Astrocyte of the spinal cord (primary cell): Measurements from ENCODE around the gene NREP.

ENCODE experiments used
- DNase-seq: peaks from one replicate; pipeline ENCODE4 v3.0.0; 2011; ENCODE audit warnings: low read depth, low spot score
- H3K4me3 ChIP-seq: 2 replicates; pipeline ENCODE4 v1.5.1; 2011; ENCODE audit warnings: low read depth, mild to moderate bottlenecking, low read length, moderate library complexity
- CTCF ChIP-seq: IDR thresholded peaks from 2 replicates; pipeline ENCODE4 v1.5.1; 2012; ENCODE audit warnings: low read depth, mild to moderate bottlenecking, low read length, inconsistent platforms
- in situ Hi-C: cut with HindIII; loops from 2 replicates; pipeline ENCODE4 v1.10.0; 2017; ENCODE audit warnings: low sequenced_read_pairs

The NREP gene

GRCh38 chr5:111679611-111680010 is 77.4 kb downstream of the NREP start:
- H3K4me3 ChIP-seq: no peak overlapping the region
- no peak for TF ChIP-seq CTCF
- DNase-seq: no peak
- in situ Hi-C loops: no loop called here
